ENCODE results near the gene CKAP5.

DNA sequence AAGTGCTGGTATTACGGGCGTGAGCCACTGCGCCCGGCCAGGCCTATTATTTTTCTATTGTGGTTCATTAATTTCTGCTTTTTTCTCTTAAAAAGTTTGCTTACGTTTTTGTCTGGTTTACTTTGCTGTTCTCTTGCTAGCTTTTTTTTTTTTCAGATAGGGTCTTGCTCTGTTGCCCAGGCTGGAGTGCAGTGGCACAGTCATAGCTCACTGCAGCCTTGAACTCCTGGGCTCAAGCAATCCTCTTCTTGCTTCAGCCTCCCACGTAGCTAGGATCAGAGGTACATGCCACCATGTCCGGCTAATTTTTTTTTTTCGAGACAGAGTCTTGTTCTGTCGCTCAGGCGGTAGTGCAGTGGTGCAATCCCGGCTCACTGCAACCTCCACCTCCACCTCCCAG lies 108.4 kb downstream of the CKAP5 start:
- TF ChIP-seq CTCF (conservative IDR thresholded peaks at IDR 0.05; ENCODE audit: low read depth, low read length) (no peak), EZH2 (IDR thresholded peaks at IDR 0.05; ENCODE audit: borderline replicate concordance, low read depth, low read length, poor library complexity, severe bottlenecking) (no peak)
